Liver (tissue), 3 donors: ENCODE measurements around the gene ASCC1.

Experiments used
- EGR1 ChIP-seq, 2 donors: IDR thresholded peaks; 2 replicates each; pipeline ENCODE4 v1.6.1; 2016 to 2018; ENCODE audit warnings: antibody characterized with exemption in 2 of 2, low read depth in 2 of 2
- FOXA2 ChIP-seq: IDR thresholded peaks from 2 replicates; pipeline ENCODE4 v1.6.1; 2016; ENCODE audit warnings: antibody characterized with exemption
- GABPA ChIP-seq, 2 donors: IDR thresholded peaks in 1 of 2; conservative IDR thresholded peaks in 1 of 2; 2 replicates each; pipeline ENCODE4 v1.6.1; 2016; ENCODE audit warnings: antibody characterized with exemption in 2 of 2, mild to moderate bottlenecking in 1 of 2, moderate library complexity in 1 of 2
- HNF4A ChIP-seq, 2 donors: conservative IDR thresholded peaks; 2 replicates each; pipeline ENCODE4 v1.6.1; 2016; ENCODE audit warnings: antibody characterized with exemption in 2 of 2, mild to moderate bottlenecking in 2 of 2
- JUND ChIP-seq, 2 donors: IDR thresholded peaks; 2 replicates each; pipeline ENCODE4 v1.6.1; 2016; ENCODE audit warnings: antibody characterized with exemption in 2 of 2
- RAD21 ChIP-seq, 2 donors: IDR thresholded peaks; 2 replicates each; pipeline ENCODE4 v1.6.1; 2016; ENCODE audit warnings: antibody characterized with exemption in 2 of 2, mild to moderate bottlenecking in 2 of 2
- SP1 ChIP-seq: IDR thresholded peaks from 2 replicates; pipeline ENCODE4 v1.6.1; 2018; ENCODE audit warnings: antibody characterized with exemption, mild to moderate bottlenecking
- TAF1 ChIP-seq: conservative IDR thresholded peaks from 2 replicates; pipeline ENCODE4 v1.6.1; 2016; ENCODE audit warnings: antibody characterized with exemption, mild to moderate bottlenecking
- YY1 ChIP-seq: IDR thresholded peaks from 2 replicates; pipeline ENCODE4 v1.6.1; 2016; ENCODE audit warnings: antibody characterized with exemption, mild to moderate bottlenecking
- TF ChIP-seq, protein P1 (sequence below): fragments of 150-350 bp; IDR thresholded peaks from 2 replicates; pipeline ENCODE4 v1.5.1; 2017; ENCODE audit warnings: improper control_type of control experiment, low read depth, low read length; ENCODE audit not compliant: missing input control
- TF ChIP-seq, protein P2 (sequence below): IDR thresholded peaks from 2 replicates; pipeline ENCODE4 v1.6.1; 2016; ENCODE audit warnings: antibody characterized with exemption, mild to moderate bottlenecking
- TF ChIP-seq, protein P3 (sequence below): IDR thresholded peaks from 2 replicates; pipeline ENCODE4 v1.6.1; 2016; ENCODE audit warnings: antibody characterized with exemption
- TF ChIP-seq, protein P4 (sequence below): IDR thresholded peaks from 2 replicates; pipeline ENCODE4 v1.6.1; 2016; ENCODE audit warnings: antibody characterized with exemption
- TF ChIP-seq, protein P5 (sequence below): IDR thresholded peaks from 2 replicates; pipeline ENCODE4 v1.6.1; 2016; ENCODE audit warnings: antibody characterized with exemption
- donor health status: healthy.
- donor health status: healthy.

DNA sequence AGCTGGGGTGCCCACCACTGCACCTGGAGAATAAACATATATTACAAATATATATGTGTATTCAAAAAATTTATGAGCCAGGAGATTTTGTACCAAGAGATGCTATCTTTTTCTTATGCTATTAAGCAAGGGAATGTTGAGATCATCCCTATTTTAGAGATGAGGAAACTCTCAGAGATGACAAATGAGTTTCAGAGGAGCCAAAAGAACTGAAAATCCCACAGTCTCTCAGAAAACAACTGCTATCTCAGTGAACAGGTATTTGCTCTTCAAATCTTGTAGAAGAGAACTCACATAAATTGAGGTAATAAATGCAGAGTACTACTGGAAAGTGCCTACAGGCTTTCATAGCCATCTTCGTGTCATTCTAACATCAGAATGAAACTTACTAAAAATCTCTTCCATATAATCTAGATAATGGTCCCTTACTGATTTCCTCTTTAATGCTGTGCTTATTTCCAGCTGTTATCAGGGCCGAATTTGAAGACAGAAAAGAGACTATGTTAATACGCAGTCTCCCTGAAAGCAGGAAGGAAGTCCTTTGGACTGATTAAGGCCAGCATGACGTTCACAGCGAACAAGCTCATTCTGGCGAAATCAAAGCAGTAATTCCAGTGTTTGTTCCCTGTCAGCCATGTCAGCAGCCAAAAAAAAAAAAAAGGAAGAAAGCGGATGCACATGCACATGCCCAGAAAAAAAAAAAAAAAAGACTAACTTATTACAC lies 29.7 kb downstream of the ASCC1 start:
- TF ChIP-seq, protein P1, sequence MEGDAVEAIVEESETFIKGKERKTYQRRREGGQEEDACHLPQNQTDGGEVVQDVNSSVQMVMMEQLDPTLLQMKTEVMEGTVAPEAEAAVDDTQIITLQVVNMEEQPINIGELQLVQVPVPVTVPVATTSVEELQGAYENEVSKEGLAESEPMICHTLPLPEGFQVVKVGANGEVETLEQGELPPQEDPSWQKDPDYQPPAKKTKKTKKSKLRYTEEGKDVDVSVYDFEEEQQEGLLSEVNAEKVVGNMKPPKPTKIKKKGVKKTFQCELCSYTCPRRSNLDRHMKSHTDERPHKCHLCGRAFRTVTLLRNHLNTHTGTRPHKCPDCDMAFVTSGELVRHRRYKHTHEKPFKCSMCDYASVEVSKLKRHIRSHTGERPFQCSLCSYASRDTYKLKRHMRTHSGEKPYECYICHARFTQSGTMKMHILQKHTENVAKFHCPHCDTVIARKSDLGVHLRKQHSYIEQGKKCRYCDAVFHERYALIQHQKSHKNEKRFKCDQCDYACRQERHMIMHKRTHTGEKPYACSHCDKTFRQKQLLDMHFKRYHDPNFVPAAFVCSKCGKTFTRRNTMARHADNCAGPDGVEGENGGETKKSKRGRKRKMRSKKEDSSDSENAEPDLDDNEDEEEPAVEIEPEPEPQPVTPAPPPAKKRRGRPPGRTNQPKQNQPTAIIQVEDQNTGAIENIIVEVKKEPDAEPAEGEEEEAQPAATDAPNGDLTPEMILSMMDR: no peak
- TF ChIP-seq EGR1 (IDR thresholded peaks at IDR 0.05; ENCODE audit: low read depth in 2 of 2) (no peak), SP1 (no peak), YY1 (peak; percentile 53), TAF1 (no peak), GABPA (IDR thresholded peaks at IDR 0.05 in 1 of 2, conservative IDR thresholded peaks at IDR 0.05 in 1 of 2) (peak in 1 of 2 donors; percentile 46), JUND (IDR thresholded peaks at IDR 0.05) (peak in 1 of 2 donors; percentile 22), FOXA2 (no peak), HNF4A (conservative IDR thresholded peaks at IDR 0.05) (no peak), RAD21 (IDR thresholded peaks at IDR 0.05) (peak in 1 of 2 donors; percentile 16)
- TF ChIP-seq, protein P2, sequence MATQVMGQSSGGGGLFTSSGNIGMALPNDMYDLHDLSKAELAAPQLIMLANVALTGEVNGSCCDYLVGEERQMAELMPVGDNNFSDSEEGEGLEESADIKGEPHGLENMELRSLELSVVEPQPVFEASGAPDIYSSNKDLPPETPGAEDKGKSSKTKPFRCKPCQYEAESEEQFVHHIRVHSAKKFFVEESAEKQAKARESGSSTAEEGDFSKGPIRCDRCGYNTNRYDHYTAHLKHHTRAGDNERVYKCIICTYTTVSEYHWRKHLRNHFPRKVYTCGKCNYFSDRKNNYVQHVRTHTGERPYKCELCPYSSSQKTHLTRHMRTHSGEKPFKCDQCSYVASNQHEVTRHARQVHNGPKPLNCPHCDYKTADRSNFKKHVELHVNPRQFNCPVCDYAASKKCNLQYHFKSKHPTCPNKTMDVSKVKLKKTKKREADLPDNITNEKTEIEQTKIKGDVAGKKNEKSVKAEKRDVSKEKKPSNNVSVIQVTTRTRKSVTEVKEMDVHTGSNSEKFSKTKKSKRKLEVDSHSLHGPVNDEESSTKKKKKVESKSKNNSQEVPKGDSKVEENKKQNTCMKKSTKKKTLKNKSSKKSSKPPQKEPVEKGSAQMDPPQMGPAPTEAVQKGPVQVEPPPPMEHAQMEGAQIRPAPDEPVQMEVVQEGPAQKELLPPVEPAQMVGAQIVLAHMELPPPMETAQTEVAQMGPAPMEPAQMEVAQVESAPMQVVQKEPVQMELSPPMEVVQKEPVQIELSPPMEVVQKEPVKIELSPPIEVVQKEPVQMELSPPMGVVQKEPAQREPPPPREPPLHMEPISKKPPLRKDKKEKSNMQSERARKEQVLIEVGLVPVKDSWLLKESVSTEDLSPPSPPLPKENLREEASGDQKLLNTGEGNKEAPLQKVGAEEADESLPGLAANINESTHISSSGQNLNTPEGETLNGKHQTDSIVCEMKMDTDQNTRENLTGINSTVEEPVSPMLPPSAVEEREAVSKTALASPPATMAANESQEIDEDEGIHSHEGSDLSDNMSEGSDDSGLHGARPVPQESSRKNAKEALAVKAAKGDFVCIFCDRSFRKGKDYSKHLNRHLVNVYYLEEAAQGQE: no peak
- TF ChIP-seq, protein P3, sequence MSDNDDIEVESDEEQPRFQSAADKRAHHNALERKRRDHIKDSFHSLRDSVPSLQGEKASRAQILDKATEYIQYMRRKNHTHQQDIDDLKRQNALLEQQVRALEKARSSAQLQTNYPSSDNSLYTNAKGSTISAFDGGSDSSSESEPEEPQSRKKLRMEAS: peak; percentile 44
- TF ChIP-seq, protein P4, sequence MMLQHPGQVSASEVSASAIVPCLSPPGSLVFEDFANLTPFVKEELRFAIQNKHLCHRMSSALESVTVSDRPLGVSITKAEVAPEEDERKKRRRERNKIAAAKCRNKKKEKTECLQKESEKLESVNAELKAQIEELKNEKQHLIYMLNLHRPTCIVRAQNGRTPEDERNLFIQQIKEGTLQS: no peak
- TF ChIP-seq, protein P5, sequence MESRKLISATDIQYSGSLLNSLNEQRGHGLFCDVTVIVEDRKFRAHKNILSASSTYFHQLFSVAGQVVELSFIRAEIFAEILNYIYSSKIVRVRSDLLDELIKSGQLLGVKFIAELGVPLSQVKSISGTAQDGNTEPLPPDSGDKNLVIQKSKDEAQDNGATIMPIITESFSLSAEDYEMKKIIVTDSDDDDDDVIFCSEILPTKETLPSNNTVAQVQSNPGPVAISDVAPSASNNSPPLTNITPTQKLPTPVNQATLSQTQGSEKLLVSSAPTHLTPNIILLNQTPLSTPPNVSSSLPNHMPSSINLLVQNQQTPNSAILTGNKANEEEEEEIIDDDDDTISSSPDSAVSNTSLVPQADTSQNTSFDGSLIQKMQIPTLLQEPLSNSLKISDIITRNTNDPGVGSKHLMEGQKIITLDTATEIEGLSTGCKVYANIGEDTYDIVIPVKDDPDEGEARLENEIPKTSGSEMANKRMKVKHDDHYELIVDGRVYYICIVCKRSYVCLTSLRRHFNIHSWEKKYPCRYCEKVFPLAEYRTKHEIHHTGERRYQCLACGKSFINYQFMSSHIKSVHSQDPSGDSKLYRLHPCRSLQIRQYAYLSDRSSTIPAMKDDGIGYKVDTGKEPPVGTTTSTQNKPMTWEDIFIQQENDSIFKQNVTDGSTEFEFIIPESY: no peak
